Naive thymus-derived CD8-positive, alpha-beta T cell (primary cell): ENCODE results near the gene ZSCAN9. TPM values are rescaled to one million over a fixed set of nuclear protein-coding genes. Genes with fewer than 3 reads are reported as not detected.

ENCODE experiments used
- ATAC-seq, 2 donors: fragments of 150-1000 bp; cut with Tn5 transposase in 1 of 2; sonication (Bioruptor Pico), chemical (Tn5 transposase) in 1 of 2; 1 replicate in 1 of 2; 2 replicates in 1 of 2; pipeline ENCODE4 v1.10.0; 2021; ENCODE audit warnings: mild to moderate bottlenecking in 2 of 2, moderate library complexity in 2 of 2
- POLR2A ChIA-PET: fragments of 350-600 bp; sonication (Branson Sonifier 250); formaldehyde crosslinking; loops from one replicate; lab custom pipeline; 2021; ENCODE audit warnings: antibody characterized with exemption; lab: Charles Lee
- DNase-seq, 10 donors: peaks; one replicate each; pipeline versions ENCODE4 v3.0.0 to v3.0.0-alpha.2; 2020 to 2022
- H3K27ac Mint-ChIP-seq, 10 donors: one replicate each; pipeline ENCODE4 v1.8.0; 2020 to 2022; ENCODE audit warnings: mild to moderate bottlenecking in 10 of 10, mixed read lengths in 10 of 10, moderate library complexity in 4 of 10, inconsistent platforms in 1 of 10
- H3K27me3 Mint-ChIP-seq, 5 donors: one replicate each; pipeline ENCODE4 v1.8.0; 2021 to 2022; ENCODE audit warnings: mixed read lengths in 5 of 5
- H3K36me3 Mint-ChIP-seq, 3 donors: one replicate each; pipeline ENCODE4 v1.8.0; 2020 to 2022; ENCODE audit warnings: mixed read lengths in 3 of 3, mild to moderate bottlenecking in 2 of 3, inconsistent platforms in 1 of 3
- H3K4me1 Mint-ChIP-seq, 4 donors: one replicate each; pipeline ENCODE4 v1.8.0; 2021 to 2022; ENCODE audit warnings: mixed read lengths in 4 of 4
- H3K4me3 Mint-ChIP-seq, 10 donors: one replicate each; pipeline ENCODE4 v1.8.0; 2020 to 2022; ENCODE audit warnings: mild to moderate bottlenecking in 10 of 10, mixed read lengths in 10 of 10, moderate library complexity in 6 of 10, inconsistent platforms in 1 of 10
- H3K9me3 Mint-ChIP-seq, 9 donors: one replicate each; pipeline ENCODE4 v1.8.0; 2020 to 2022; ENCODE audit warnings: mixed read lengths in 9 of 9, mild to moderate bottlenecking in 3 of 9, inconsistent platforms in 1 of 9, moderate library complexity in 1 of 9
- polyA plus RNA-seq, 3 donors: library from polyadenylated mRNA; unstranded; fragments of 300-500 nt; fragmentation: Illumina TruSeq; gene quantifications; one replicate each; pipeline ENCODE4 v1.2.3, GENCODE V29; 2021
- total RNA-seq, 8 experiments: library from RNA in 2 of 8; stranded (reverse) in 2 of 8; gene quantifications; one replicate each; pipeline ENCODE4 v1.2.3 and lab custom pipeline; 2021 to 2026

ZSCAN9 gene
- total RNA-seq, result 1 to 10 TPM; 3.4 to 4.8 TPM
- 1 to 10 TPM in 2 of 3 donors, under 1 TPM in 1; 0.86 to 2.6 (median 1.1) TPM for polyA plus RNA-seq
- 0.49 to 2.5 (median 1.2) reads per million in 6 experiments for total RNA-seq (lab: John Stamatoyannopoulos, UW)

DNA sequence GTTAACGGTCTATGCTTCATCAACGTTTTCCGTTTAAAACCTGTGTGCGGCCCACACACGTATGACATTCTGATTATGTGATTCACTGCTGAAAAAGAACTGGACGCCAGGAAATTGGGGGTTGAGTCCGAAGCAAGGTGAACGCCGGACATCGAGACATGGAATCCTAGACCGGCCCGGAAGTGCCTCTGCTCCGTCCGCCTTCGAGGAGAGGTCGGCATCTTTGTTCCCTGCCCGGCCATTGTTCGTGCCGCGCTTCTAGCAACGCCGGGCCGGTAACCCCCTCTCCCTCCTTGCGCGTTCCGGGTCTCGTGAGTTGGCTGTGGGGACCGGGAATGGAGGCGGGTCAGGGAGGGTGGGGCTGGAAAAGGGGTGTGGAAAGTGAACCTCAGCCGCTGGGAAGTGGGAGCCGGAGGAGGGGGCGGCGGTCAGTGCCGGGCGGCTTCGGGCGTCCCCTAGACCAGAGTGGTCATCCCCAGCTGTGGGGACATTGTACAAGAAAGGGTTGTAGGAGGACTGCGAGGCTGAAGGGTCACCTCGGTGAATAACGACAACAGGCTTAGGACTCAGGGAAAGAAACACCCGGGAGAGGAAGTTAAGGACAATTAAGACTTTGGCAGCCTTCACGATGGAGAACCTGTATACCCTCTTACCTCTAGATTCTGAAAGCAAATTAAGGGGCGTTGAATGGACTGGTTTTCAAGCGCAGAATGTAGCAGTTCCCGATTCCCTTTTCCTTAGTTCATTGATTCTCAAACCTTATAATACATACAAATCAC, at the start of gene ZSCAN9:
TSS of gene ZSCAN9 (plus strand) at position 220 of the 779 bp plus-strand sequence. CDS start 1,810 bp downstream, outside the sequence.
- Mint-ChIP-seq H3K4me3 (peak within 1 kb of the TSS; percentile 65 to 93 (median 90)), H3K36me3 (peaks cover 4 to 13% (median 7%) of the 10 kb centered on the region in 3 donors), H3K9me3 (peaks cover 0 to 7% (median 0%) of the 10 kb centered on the region in 9 donors), H3K27me3 (peaks cover 33 to 46% (median 39%) of the 10 kb centered on the region in 5 donors), H3K27ac (peak within 1 kb of the TSS in 7 of 10 donors; percentile 0 to 83 (median 57)), H3K4me1 (peaks cover 4 to 18% (median 15%) of the 10 kb centered on the region in 4 donors)
- POLR2A ChIA-PET, result no interaction called here
- ATAC-seq (peak; percentile 53 to 83), DNase-seq (peak in 1 of 10 donors; percentile 25)

GRCh38 chr6:28176373-28176772, 48.7 kb upstream of the ZSCAN9 start:
- Mint-ChIP-seq H3K27ac (no peak overlapping the region), H3K36me3 (peaks cover 0 to 3% (median 0%) of the 10 kb centered on the region in 3 donors), H3K9me3 (peaks cover 0 to 3% (median 2%) of the 10 kb centered on the region in 9 donors), H3K4me3 (no peak overlapping the region), H3K4me1 (no peaks in the 10 kb centered on the region), H3K27me3 (peaks cover 14 to 60% (median 36%) of the 10 kb centered on the region in 5 donors)
- ATAC-seq, result no peak
- DNase-seq, result no peak
- POLR2A ChIA-PET, result no interaction called here

- peaks cover 0 to 34% (median 8%) of the 10 kb centered on the region in 3 donors for H3K36me3 Mint-ChIP-seq
- peaks cover 11 to 48% (median 25%) of the 10 kb centered on the region in 9 donors for H3K9me3 Mint-ChIP-seq
- no peak overlapping the region for H3K27ac Mint-ChIP-seq
- H3K4me3 Mint-ChIP-seq, result no peak overlapping the region
- no peaks in the 10 kb centered on the region for H3K4me1 Mint-ChIP-seq
- POLR2A ChIA-PET, result no interaction called here
- no peak for ATAC-seq
- no peak for DNase-seq
- peaks cover 6 to 37% (median 20%) of the 10 kb centered on the region in 5 donors for H3K27me3 Mint-ChIP-seq
Measured at GRCh38 chr6:28182255-28182654, 42.8 kb upstream of the ZSCAN9 start.

GRCh38 chr6:28188111-28188979, 36.7 kb upstream of the ZSCAN9 start:
- Mint-ChIP-seq H3K4me1 (no peaks in the 10 kb centered on the region), H3K27me3 (peaks cover 0 to 22% (median 3%) of the 10 kb centered on the region in 5 donors), H3K4me3 (no peak overlapping the region), H3K9me3 (peaks cover 11 to 94% (median 52%) of the 10 kb centered on the region in 9 donors), H3K27ac (no peak overlapping the region), H3K36me3 (peaks cover 2 to 59% (median 34%) of the 10 kb centered on the region in 3 donors)
- DNase-seq, result no peak
- no peak for ATAC-seq
- POLR2A ChIA-PET, result no interaction called here

- ATAC-seq (no peak), DNase-seq (no peak)
- H3K27me3 Mint-ChIP-seq, result peaks cover 42 to 71% (median 47%) of the 10 kb centered on the region in 5 donors
Measured at GRCh38 chr6:28200020-28200419, 25.1 kb upstream of the ZSCAN9 start.

DNA sequence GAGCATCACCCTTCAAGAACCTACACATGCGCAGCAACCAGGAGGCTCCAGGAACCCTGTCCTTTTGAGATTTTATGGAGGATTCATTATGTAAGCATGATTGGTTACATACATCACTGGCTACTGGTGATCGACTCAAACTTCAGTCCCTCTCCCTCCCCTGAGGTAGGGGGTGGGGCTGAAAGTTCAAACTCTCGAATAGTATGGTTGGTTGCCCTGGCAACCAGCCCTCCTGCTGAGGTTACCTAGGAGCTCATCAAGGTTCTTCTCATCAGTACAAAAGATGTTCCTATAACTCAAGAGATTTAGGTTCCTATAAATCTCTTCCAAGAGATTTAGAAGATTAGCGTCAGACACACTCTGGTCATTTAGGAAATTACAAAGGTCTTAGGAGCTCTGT, 21.9 kb upstream of the ZSCAN9 start:
- POLR2A ChIA-PET, result no interaction called here
- peaks cover 7 to 19% (median 10%) of the 10 kb centered on the region in 4 donors for H3K4me1 Mint-ChIP-seq
- ATAC-seq, result no peak
- peaks cover 8 to 56% (median 11%) of the 10 kb centered on the region in 3 donors for H3K36me3 Mint-ChIP-seq
- peaks cover 9 to 72% (median 33%) of the 10 kb centered on the region in 9 donors for H3K9me3 Mint-ChIP-seq
- no peak overlapping the region for H3K4me3 Mint-ChIP-seq
- no peak overlapping the region for H3K27ac Mint-ChIP-seq
- H3K27me3 Mint-ChIP-seq, result peaks cover 50 to 76% (median 59%) of the 10 kb centered on the region in 5 donors
- DNase-seq, result no peak

More at GRCh38 chr6:28200020-28200419, 25.1 kb upstream of the ZSCAN9 start:
- POLR2A ChIA-PET, result no interaction called here
- Mint-ChIP-seq H3K27ac (no peak overlapping the region), H3K4me1 (peaks cover 0 to 9% (median 3%) of the 10 kb centered on the region in 4 donors), H3K4me3 (no peak overlapping the region), H3K9me3 (peaks cover 14 to 75% (median 47%) of the 10 kb centered on the region in 9 donors), H3K36me3 (peaks cover 2 to 50% (median 29%) of the 10 kb centered on the region in 3 donors)

GRCh38 chr6:28205879-28206278, 19.2 kb upstream of the ZSCAN9 start:
- H3K4me3 Mint-ChIP-seq, result no peak overlapping the region
- DNase-seq (no peak), ATAC-seq (no peak)
- H3K9me3 Mint-ChIP-seq, result peaks cover 0 to 59% (median 23%) of the 10 kb centered on the region in 9 donors
- H3K36me3 Mint-ChIP-seq, result peaks cover 7 to 49% (median 11%) of the 10 kb centered on the region in 3 donors
- H3K27ac Mint-ChIP-seq, result no peak overlapping the region
- peaks cover 48 to 74% (median 54%) of the 10 kb centered on the region in 5 donors for H3K27me3 Mint-ChIP-seq
- POLR2A ChIA-PET, result interaction anchor here (0.6 kb wide), 1 partner anchor 9 kb away, joined by 3 read pairs; no protein-coding TSS in a partner anchor
- peaks cover 8 to 23% (median 14%) of the 10 kb centered on the region in 4 donors for H3K4me1 Mint-ChIP-seq

DNA sequence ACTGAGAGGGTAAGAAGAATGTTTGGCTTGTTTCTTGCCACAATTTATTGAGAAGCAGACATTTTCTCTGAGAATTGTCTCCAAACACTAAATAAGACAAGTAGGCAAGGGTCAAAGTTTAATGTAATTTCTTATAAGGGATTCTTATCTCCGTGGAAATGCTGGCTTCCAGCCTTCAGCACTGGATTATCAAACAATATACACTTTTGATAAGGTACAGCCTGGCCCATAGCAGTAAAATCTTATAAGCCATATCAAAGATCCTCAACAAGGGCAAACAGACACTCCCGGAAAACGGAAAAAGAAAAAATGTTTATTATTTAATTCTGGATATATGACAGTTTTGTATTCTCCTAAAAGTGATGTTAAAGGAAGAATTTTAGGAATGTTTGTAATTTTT, 18.5 kb upstream of the ZSCAN9 start:
- Mint-ChIP-seq H3K36me3 (peaks cover 7 to 49% (median 11%) of the 10 kb centered on the region in 3 donors), H3K9me3 (peaks cover 0 to 60% (median 23%) of the 10 kb centered on the region in 9 donors), H3K4me3 (no peak overlapping the region), H3K4me1 (peaks cover 8 to 24% (median 14%) of the 10 kb centered on the region in 4 donors), H3K27ac (no peak overlapping the region), H3K27me3 (peaks cover 49 to 78% (median 57%) of the 10 kb centered on the region in 5 donors)
- no peak for ATAC-seq
- no peak for DNase-seq
- POLR2A ChIA-PET, result interaction anchor here (0.6 kb wide), 1 partner anchor 9 kb away, joined by 3 read pairs; no protein-coding TSS in a partner anchor

DNA sequence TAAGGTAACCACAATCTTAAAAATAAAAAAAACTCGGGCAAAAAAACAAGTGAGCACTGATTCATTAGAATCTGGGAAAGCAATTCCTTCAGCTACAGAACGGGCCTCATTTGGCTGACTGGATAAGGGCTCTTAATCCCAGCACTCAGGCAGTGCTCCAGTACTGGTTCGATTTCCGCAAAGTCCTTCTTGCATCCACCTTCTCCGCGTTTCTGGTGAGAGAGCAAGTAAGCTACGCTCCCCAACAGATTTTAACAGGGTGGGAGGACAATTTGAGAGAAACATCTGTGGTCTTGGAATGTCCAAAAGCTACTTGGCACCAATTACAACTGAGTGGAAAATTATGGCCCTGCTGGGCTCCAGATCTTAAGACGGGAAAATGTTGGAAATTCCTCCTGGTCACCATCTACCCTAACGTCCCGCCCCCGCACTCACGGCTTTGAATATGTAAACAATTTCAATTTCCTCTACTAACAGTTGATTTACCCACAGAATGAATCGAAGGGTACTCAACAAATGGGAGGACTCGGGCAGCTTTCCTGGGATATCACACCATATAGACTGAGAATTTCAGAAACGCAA, 18.1 kb upstream of the ZSCAN9 start:
- ATAC-seq (no peak), DNase-seq (no peak)
- Mint-ChIP-seq H3K36me3 (peaks cover 7 to 54% (median 11%) of the 10 kb centered on the region in 3 donors), H3K4me1 (peaks cover 12 to 28% (median 18%) of the 10 kb centered on the region in 4 donors), H3K9me3 (peaks cover 0 to 65% (median 23%) of the 10 kb centered on the region in 9 donors), H3K27me3 (peaks cover 54 to 83% (median 61%) of the 10 kb centered on the region in 5 donors), H3K27ac (peak overlapping the region in 1 of 10 donors; percentile 62), H3K4me3 (peak overlapping the region in 8 of 10 donors; percentile 38 to 83 (median 70))
- POLR2A ChIA-PET, result no interaction called here

- Mint-ChIP-seq H3K27ac (peak overlapping the region in 2 of 10 donors; percentile 19 to 62), H3K36me3 (peaks cover 7 to 60% (median 16%) of the 10 kb centered on the region in 3 donors), H3K4me1 (peaks cover 17 to 28% (median 22%) of the 10 kb centered on the region in 4 donors), H3K27me3 (peaks cover 60 to 86% (median 65%) of the 10 kb centered on the region in 5 donors), H3K4me3 (peak overlapping the region; percentile 38 to 83 (median 68)), H3K9me3 (peaks cover 0 to 68% (median 26%) of the 10 kb centered on the region in 9 donors)
- POLR2A ChIA-PET, result interaction anchor here (0.6 kb wide), 1 partner anchor 132 kb away, joined by 5 read pairs; no protein-coding TSS in a partner anchor
- ATAC-seq (peak; percentile 49 to 57), DNase-seq (no peak)
Measured at GRCh38 chr6:28207510-28208110, 17.5 kb upstream of the ZSCAN9 start.

GRCh38 chr6:28208111-28208659, 16.9 kb upstream of the ZSCAN9 start:
- peaks cover 6 to 59% (median 16%) of the 10 kb centered on the region in 3 donors for H3K36me3 Mint-ChIP-seq
- peaks cover 60 to 90% (median 70%) of the 10 kb centered on the region in 5 donors for H3K27me3 Mint-ChIP-seq
- peak overlapping the region in 8 of 10 donors; percentile 25 to 78 (median 46) for H3K4me3 Mint-ChIP-seq
- H3K4me1 Mint-ChIP-seq, result peaks cover 17 to 32% (median 24%) of the 10 kb centered on the region in 4 donors
- ATAC-seq (no peak), DNase-seq (no peak)
- H3K9me3 Mint-ChIP-seq, result peaks cover 0 to 63% (median 26%) of the 10 kb centered on the region in 9 donors
- peak overlapping the region in 1 of 10 donors; percentile 19 for H3K27ac Mint-ChIP-seq
- POLR2A ChIA-PET, result interaction anchor here (0.6 kb wide), 1 partner anchor 133 kb away, joined by 5 read pairs; no protein-coding TSS in a partner anchor
